ENCODE data around the gene TRPV6. TPM values are rescaled to one million over a fixed set of nuclear protein-coding genes. Genes with fewer than 3 reads are reported as not detected.

Gene TRPV6
- total and polyA plus RNA-seq, 2 experiments from 2014 or later: 1.9 TPM; not detected in 1

DNA sequence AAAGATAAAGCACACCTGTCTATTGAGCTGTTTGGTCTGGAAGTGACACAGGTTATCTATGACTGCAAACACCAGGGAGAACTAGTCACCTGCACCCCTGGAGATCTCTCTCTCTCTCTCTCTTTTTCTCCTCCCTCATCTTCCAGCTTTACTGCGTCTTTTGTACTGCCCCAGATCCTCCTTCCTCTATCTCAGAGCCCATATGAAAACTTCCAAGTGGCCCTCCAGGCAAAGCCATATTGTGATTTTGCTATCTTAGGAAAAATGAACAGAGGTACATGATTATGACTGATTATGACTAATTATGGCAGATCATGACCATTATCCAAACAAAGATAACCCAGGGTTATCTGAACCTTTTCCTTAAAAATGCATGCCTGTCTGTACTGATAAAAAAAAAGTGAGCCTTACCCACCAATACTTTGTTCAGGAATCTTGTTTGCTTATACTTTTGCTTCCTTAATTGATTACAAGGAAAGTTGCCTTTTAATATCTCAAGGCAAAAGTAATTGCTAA lies 43.2 kb downstream of the TRPV6 start:
- H3K4me3 ChIP-seq: no peak overlapping the region
- no peaks in the 10 kb centered on the region for H3K36me3 ChIP-seq
- H3K27me3 ChIP-seq: no peaks in the 10 kb centered on the region
- H3K9me3 ChIP-seq (ENCODE audit: low read depth): no peaks in the 10 kb centered on the region
- TF ChIP-seq, protein P1, sequence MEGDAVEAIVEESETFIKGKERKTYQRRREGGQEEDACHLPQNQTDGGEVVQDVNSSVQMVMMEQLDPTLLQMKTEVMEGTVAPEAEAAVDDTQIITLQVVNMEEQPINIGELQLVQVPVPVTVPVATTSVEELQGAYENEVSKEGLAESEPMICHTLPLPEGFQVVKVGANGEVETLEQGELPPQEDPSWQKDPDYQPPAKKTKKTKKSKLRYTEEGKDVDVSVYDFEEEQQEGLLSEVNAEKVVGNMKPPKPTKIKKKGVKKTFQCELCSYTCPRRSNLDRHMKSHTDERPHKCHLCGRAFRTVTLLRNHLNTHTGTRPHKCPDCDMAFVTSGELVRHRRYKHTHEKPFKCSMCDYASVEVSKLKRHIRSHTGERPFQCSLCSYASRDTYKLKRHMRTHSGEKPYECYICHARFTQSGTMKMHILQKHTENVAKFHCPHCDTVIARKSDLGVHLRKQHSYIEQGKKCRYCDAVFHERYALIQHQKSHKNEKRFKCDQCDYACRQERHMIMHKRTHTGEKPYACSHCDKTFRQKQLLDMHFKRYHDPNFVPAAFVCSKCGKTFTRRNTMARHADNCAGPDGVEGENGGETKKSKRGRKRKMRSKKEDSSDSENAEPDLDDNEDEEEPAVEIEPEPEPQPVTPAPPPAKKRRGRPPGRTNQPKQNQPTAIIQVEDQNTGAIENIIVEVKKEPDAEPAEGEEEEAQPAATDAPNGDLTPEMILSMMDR (IDR thresholded peaks at IDR 0.05; ENCODE audit: low read depth, low read length): no peak
- no peak for DNase-seq (ENCODE audit: low read depth in 1 of 2, low spot score in 1 of 2)
- no peaks in the 10 kb centered on the region for H3K4me1 ChIP-seq (ENCODE audit: low read depth)
- no peak overlapping the region for H3K27ac ChIP-seq

DNA sequence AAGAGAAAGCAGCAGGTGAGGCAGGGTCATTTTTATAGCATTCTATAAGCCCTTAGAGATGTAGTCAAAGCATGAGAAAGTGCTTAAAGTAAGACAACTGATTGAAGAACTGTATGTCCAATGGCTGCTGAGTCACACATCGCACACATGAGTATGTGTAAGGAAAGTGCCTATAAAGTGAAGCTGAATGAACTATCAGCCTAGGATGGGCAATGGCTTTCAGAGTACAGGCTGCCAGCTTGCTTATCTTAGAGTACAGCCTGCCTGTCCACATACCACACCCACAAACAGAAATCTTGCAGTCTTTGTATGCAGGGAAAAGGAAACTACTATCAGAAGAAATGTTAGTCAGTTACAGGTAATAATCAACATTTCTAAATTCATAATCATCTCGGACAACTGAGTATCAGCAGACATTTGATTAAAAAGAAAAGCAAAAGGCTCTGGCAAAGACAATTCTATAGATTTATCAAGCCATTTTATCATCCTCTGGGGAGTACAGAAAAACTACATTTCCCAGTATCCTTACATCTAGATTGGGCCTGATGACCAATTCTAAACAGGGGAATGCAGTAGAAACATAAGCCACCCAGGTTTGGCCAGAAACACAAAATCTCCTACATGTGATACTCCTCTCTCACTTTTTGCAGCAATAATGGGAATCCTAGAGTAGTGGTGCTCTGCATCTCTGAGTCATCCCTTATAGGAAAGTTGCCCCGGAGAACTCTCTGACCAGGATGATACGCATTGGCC lies 46.9 kb downstream of the TRPV6 start:
- H3K4me1 ChIP-seq (ENCODE audit: low read depth): no peaks in the 10 kb centered on the region

DNA sequence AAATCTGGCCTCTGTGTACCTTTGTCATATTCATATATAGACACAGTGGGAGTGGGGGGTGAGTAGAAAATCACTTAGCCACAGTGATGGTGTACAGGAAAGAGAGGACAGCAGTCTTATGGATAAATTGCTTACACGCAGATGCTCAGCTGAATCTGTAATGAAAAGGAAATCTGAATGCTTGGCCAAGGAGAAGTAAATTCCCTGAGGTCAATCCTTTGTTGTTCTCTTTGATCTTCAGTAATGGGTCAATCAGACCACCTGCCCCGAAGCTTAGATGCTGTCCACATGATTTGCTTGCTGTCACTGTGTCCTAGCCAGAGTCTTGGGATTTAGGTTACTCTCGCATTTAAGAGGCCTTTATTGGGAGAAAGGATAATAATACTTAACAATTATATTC lies 49.1 kb downstream of the TRPV6 start:
- no peaks in the 10 kb centered on the region for H3K9me3 ChIP-seq (ENCODE audit: low read depth)
- H3K27ac ChIP-seq: no peak overlapping the region
- TF ChIP-seq, protein P1 (IDR thresholded peaks at IDR 0.05; ENCODE audit: low read depth, low read length): no peak
- H3K4me1 ChIP-seq (ENCODE audit: low read depth): no peaks in the 10 kb centered on the region
- no peaks in the 10 kb centered on the region for H3K27me3 ChIP-seq
- no peaks in the 10 kb centered on the region for H3K36me3 ChIP-seq
- H3K4me3 ChIP-seq: no peak overlapping the region
- no peak for DNase-seq (ENCODE audit: low read depth in 1 of 2, low spot score in 1 of 2)

More for the DNA sequence above, 46.9 kb downstream of the TRPV6 start:
- H3K9me3 ChIP-seq (ENCODE audit: low read depth): no peaks in the 10 kb centered on the region
- H3K36me3 ChIP-seq: no peaks in the 10 kb centered on the region
- H3K27ac ChIP-seq: no peak overlapping the region
- H3K4me3 ChIP-seq: no peak overlapping the region
- DNase-seq (ENCODE audit: low read depth in 1 of 2, low spot score in 1 of 2): peak in 1 of 2 donors; percentile 6
- no peaks in the 10 kb centered on the region for H3K27me3 ChIP-seq
- TF ChIP-seq, protein P1 (IDR thresholded peaks at IDR 0.05; ENCODE audit: low read depth, low read length): no peak

DNA sequence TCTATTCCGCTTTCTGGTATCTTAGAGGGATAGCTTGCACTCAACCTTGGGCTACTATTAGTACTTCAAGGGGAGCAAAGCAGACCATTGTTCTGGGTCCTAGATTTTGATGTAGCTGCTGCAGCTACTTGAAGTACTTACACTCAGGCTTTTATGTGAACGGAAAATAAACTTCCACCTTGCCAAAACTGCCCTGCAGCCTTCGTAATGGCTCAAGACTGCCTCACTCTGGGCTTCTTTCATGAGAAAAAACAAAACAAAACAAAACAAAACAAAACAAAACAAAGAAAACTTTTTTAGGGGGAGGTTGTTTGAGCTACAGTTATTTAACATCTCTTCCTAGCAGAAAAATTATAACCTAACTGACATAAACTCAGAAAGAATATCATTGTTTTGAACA lies 50.1 kb downstream of the TRPV6 start:
- Histone ChIP-seq H3K4me3 (no peak overlapping the region), H3K36me3 (no peaks in the 10 kb centered on the region), H3K9me3 (ENCODE audit: low read depth) (no peaks in the 10 kb centered on the region), H3K4me1 (ENCODE audit: low read depth) (no peaks in the 10 kb centered on the region), H3K27ac (no peak overlapping the region), H3K27me3 (no peaks in the 10 kb centered on the region)
- TF ChIP-seq, protein P1 (IDR thresholded peaks at IDR 0.05; ENCODE audit: low read depth, low read length): no peak
- no peak for DNase-seq (ENCODE audit: low read depth in 1 of 2, low spot score in 1 of 2)

DNA sequence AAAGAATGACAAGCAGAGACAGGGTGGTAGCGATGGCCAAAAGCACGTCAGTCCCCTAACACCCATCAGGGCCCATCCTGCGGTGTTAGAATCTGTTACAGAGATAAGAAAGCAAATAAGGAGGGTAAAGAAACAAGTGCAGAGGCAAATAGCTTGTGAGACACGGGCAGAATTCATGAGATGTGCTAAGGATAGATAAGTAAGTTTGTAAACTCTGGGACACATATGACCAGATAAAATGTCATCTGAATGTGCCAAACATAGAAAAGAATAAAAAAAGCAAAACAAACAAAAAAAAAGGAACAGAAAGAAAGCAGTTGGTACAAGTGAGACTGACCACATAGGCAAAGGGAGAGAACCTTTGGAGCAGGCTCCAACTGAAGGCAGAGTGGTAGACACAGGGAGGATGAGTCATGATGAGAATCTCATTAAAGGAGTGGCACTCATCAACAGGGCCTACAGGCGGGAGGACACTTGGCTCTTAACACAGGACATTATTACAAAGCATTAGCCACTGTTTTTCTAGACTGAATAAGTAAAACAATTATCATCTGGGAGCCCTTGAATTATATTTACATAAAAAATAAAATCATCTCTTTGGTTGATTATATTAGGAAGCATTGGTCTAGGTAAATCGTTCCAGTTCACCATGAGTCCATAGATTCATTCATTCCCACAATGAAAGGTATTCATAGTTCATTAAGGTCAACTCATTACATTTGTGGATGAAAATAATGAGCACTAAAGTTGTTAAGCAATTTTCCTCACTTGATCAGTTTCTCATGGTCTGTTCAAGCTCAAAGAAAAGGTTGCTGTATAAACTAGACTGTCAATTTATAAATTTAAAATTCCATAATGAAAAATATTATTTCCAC lies 52.1 kb downstream of the TRPV6 start:
- Histone ChIP-seq H3K4me3 (no peak overlapping the region), H3K27ac (no peak overlapping the region), H3K9me3 (ENCODE audit: low read depth) (no peaks in the 10 kb centered on the region), H3K27me3 (no peaks in the 10 kb centered on the region), H3K36me3 (no peaks in the 10 kb centered on the region), H3K4me1 (ENCODE audit: low read depth) (no peaks in the 10 kb centered on the region)
- TF ChIP-seq, protein P1 (IDR thresholded peaks at IDR 0.05; ENCODE audit: low read depth, low read length): no peak
- DNase-seq (ENCODE audit: low read depth in 1 of 2, low spot score in 1 of 2): no peak

All from cardiac muscle cell (in vitro differentiated cells and primary cell).